HepG2 (cell line): ENCODE results near the gene ZNF212. TPM values are rescaled to one million over a fixed set of nuclear protein-coding genes. Genes with fewer than 3 reads are reported as not detected.

Experiments
- BCLAF1 ChIP-seq: fragments of 450-650 bp; IDR thresholded peaks from 2 replicates; pipeline ENCODE4 v1.6.1; 2017; ENCODE audit warnings: mild to moderate bottlenecking
- FOXJ3 ChIP-seq: sonication (generic); formaldehyde crosslinking; IDR thresholded peaks from 2 replicates; pipeline ENCODE4 v1.4.0; 2020; ENCODE audit warnings: missing genetic modification reagents, mild to moderate bottlenecking, borderline replicate concordance
- HNRNPLL ChIP-seq: fragments of 200-400 bp; formaldehyde crosslinking; IDR thresholded peaks from 2 replicates; pipeline ENCODE4 v1.6.1; 2017; ENCODE audit warnings: mild to moderate bottlenecking, low read depth, low read length; ENCODE audit not compliant: poor library complexity, severe bottlenecking
- HOXA9 ChIP-seq: sonication (generic); formaldehyde crosslinking; IDR thresholded peaks from 2 replicates; pipeline ENCODE4 v1.8.1; 2022; ENCODE audit warnings: missing genetic modification reagents, mild to moderate bottlenecking, moderate library complexity, borderline replicate concordance
- HOXD1 ChIP-seq: sonication (generic); formaldehyde crosslinking; IDR thresholded peaks from 2 replicates; pipeline ENCODE4 v1.5.0; 2020; ENCODE audit warnings: missing genetic modification reagents
- KLF9 ChIP-seq: IDR thresholded peaks from 2 replicates; pipeline ENCODE4 v1.6.1; 2016; ENCODE audit warnings: low read depth
- MLXIP ChIP-seq: sonication (generic); formaldehyde crosslinking; IDR thresholded peaks from 2 replicates; pipeline ENCODE4 v1.9.0; 2021; ENCODE audit warnings: missing genetic modification reagents, borderline replicate concordance
- NCOR1 ChIP-seq: fragments of 200-600 bp; sonication (generic); IDR thresholded peaks from 2 replicates; pipeline ENCODE4 v1.7.0; 2017; ENCODE audit warnings: antibody characterized with exemption, low read length, borderline replicate concordance
- NR2C2 ChIP-seq: sonication (generic); formaldehyde crosslinking; IDR thresholded peaks from 2 replicates; pipeline ENCODE4 v1.4.0; 2020; ENCODE audit warnings: missing genetic modification reagents, mild to moderate bottlenecking, moderate library complexity, borderline replicate concordance
- TARDBP ChIP-seq: sonication (generic); formaldehyde crosslinking; IDR thresholded peaks from 2 replicates; pipeline ENCODE4 v1.8.0; 2022; ENCODE audit warnings: mild to moderate bottlenecking, missing genetic modification reagents
- ZFP82 ChIP-seq: sonication (generic); formaldehyde crosslinking; IDR thresholded peaks from 2 replicates; pipeline ENCODE4 v1.5.1; 2020; ENCODE audit warnings: mild to moderate bottlenecking, missing genetic modification reagents, borderline replicate concordance
- ZMAT3 ChIP-seq: sonication (generic); formaldehyde crosslinking; conservative IDR thresholded peaks from 2 replicates; pipeline ENCODE4 v1.7.0; 2021; ENCODE audit warnings: missing genetic modification reagents
- ZMYM2 ChIP-seq: sonication (generic); formaldehyde crosslinking; IDR thresholded peaks from 2 replicates; pipeline ENCODE4 v1.8.0; 2022; ENCODE audit warnings: mild to moderate bottlenecking, missing genetic modification reagents
- ZNF121 ChIP-seq: sonication (generic); formaldehyde crosslinking; IDR thresholded peaks from 2 replicates; pipeline ENCODE4 v1.5.0; 2020; ENCODE audit warnings: mild to moderate bottlenecking, missing genetic modification reagents
- ZNF615 ChIP-seq: sonication (generic); formaldehyde crosslinking; IDR thresholded peaks from 2 replicates; pipeline ENCODE4 v1.5.0; 2020; ENCODE audit warnings: mild to moderate bottlenecking, missing genetic modification reagents, borderline replicate concordance
- ZNF879 ChIP-seq: sonication (generic); formaldehyde crosslinking; IDR thresholded peaks from 2 replicates; pipeline ENCODE4 v1.8.1; 2023; ENCODE audit warnings: missing genetic modification reagents
- polyA plus RNA-seq, 8 experiments: library from polyadenylated mRNA; depleted of rRNA in 3 of 8; stranded (reverse) in 7 of 8; unstranded in 1 of 8; fragments of >200 nt; fragmentation: Illumina TruSeq in 4 of 8; extraction: Trizol in 4 of 8; gene quantifications; 2 replicates each; pipeline versions ENCODE4 v1.2.1 to v1.2.3, GENCODE V29; 2011 to 2016; ENCODE audit warnings: low read depth in 4 of 8, missing spikeins in 1 of 8, mixed read lengths in 1 of 8; ENCODE audit not compliant: insufficient read depth in 1 of 8
- total RNA-seq, 5 experiments: library from RNA; depleted of rRNA; stranded (reverse); fragments of >200 nt; fragmentation: Illumina TruSeq; extraction: Trizol; gene quantifications; 2 replicates each; pipeline ENCODE4 v1.2.3, GENCODE V29; 2016; ENCODE audit warnings: low read depth in 1 of 5
- TF ChIP-seq, protein P1 (sequence below): sonication (generic); formaldehyde crosslinking; IDR thresholded peaks from 2 replicates; pipeline ENCODE4 v1.9.0; 2022; ENCODE audit warnings: missing genetic modification reagents, mild to moderate bottlenecking, borderline replicate concordance
- TF ChIP-seq, protein P2 (sequence below): sonication (generic); formaldehyde crosslinking; IDR thresholded peaks from 2 replicates; pipeline ENCODE4 v1.5.1; 2020; ENCODE audit warnings: missing genetic modification reagents, mild to moderate bottlenecking, borderline replicate concordance

Gene ZNF212
- total and polyA plus RNA-seq, 2 of the 13 experiments (the other 11 are each of a cell fraction or from before 2014, with no cell fraction given) = 2.6 to 3.8 TPM

GRCh38 chr7:149195180-149196150, 44.0 kb upstream of the ZNF212 start, which contains the start of gene ZNF282 (continued):
- TF ChIP-seq, protein P1, sequence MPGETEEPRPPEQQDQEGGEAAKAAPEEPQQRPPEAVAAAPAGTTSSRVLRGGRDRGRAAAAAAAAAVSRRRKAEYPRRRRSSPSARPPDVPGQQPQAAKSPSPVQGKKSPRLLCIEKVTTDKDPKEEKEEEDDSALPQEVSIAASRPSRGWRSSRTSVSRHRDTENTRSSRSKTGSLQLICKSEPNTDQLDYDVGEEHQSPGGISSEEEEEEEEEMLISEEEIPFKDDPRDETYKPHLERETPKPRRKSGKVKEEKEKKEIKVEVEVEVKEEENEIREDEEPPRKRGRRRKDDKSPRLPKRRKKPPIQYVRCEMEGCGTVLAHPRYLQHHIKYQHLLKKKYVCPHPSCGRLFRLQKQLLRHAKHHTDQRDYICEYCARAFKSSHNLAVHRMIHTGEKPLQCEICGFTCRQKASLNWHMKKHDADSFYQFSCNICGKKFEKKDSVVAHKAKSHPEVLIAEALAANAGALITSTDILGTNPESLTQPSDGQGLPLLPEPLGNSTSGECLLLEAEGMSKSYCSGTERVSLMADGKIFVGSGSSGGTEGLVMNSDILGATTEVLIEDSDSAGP (CRISPR knock-in tag) = peak; percentile 65
- peak; percentile 61; the same call in 1 of the 2 replicates for TF ChIP-seq FOXJ3 (CRISPR knock-in tag)
- 0 out of 2 replicates have a peak, but pooled peaks have one; percentile 61 for TF ChIP-seq ZMAT3
- no peak for TF ChIP-seq ZMYM2 (CRISPR knock-in tag)
- no peak for TF ChIP-seq ZNF615 (CRISPR knock-in tag)
- TF ChIP-seq, protein P2, sequence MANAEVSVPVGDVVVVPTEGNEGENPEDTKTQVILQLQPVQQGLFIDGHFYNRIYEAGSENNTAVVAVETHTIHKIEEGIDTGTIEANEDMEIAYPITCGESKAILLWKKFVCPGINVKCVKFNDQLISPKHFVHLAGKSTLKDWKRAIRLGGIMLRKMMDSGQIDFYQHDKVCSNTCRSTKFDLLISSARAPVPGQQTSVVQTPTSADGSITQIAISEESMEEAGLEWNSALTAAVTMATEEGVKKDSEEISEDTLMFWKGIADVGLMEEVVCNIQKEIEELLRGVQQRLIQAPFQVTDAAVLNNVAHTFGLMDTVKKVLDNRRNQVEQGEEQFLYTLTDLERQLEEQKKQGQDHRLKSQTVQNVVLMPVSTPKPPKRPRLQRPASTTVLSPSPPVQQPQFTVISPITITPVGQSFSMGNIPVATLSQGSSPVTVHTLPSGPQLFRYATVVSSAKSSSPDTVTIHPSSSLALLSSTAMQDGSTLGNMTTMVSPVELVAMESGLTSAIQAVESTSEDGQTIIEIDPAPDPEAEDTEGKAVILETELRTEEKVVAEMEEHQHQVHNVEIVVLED = peak; percentile 58
- no peak for TF ChIP-seq HOXA9
- TF ChIP-seq KLF9 = 0 out of 2 replicates have a peak, but pooled peaks have one; percentile 48
- peak; percentile 44 for TF ChIP-seq HNRNPLL
- TF ChIP-seq BCLAF1 = no peak
- 0 out of 2 replicates have a peak, but pooled peaks have one; percentile 60 for TF ChIP-seq ZFP82 (CRISPR knock-in tag)
- peak; percentile 52; the same call in 1 of the 2 replicates for TF ChIP-seq NR2C2 (CRISPR knock-in tag)
- TF ChIP-seq MLXIP (CRISPR knock-in tag) = peak; percentile 61; the same call in 1 of the 2 replicates
- TF ChIP-seq HOXD1 (CRISPR knock-in tag) = no peak; the same call in 1 of the 2 replicates
- TF ChIP-seq ZNF879 (CRISPR knock-in tag) = no peak
- TF ChIP-seq NCOR1 = no peak
- 0 out of 2 replicates have a peak, but pooled peaks have one; percentile 9 for TF ChIP-seq ZNF121
- no peak; the same call in 1 of the 2 replicates for TF ChIP-seq TARDBP (CRISPR knock-in tag)
